IMR-90 (cell line): Measurements from ENCODE around the gene PHC2. TPM values are rescaled to one million over a fixed set of nuclear protein-coding genes. Genes with fewer than 3 reads are reported as not detected.
A peak's percentile ranks its signal among the peaks of the same experiment; 100 is the strongest.

Experiments used
- ATAC-seq: fragments of 200-7000 bp; cut with Tn5 transposase; 2 replicates; pipeline ENCODE4 v1.9.1; 2020; ENCODE audit warnings: low read depth, mild to moderate bottlenecking, moderate library complexity
- BruUV-seq: library from RNA; stranded (reverse); fragments of 400-500 nt; replicated peaks from 2 replicates; lab custom pipeline; 2021; lab: Mats Ljungman, UMichigan
- CTCF ChIA-PET: fragments of 300-600 bp; formaldehyde crosslinking; extraction: SDS; loops from one replicate; lab custom pipeline; 2021; ENCODE audit warnings: antibody characterized with exemption; lab: Yijun Ruan, JAX
- POLR2A ChIA-PET: fragments of 300-600 bp; sonication (Branson Sonifier 250); formaldehyde crosslinking; loops from one replicate; lab custom pipeline; 2022; ENCODE audit warnings: antibody characterized with exemption; ENCODE audit not compliant: unreplicated experiment; lab: Charles Lee
- DNase-seq: peaks from one replicate; pipeline ENCODE4 v3.0.0; 2013
- H2AFZ ChIP-seq: replicated peaks from 2 replicates; pipeline ENCODE3; 2013; ENCODE audit warnings: low read length, mild to moderate bottlenecking; ENCODE audit not compliant: poor library complexity
- H2AK5ac ChIP-seq: 2 replicates; pipeline ENCODE4 v1.6.1; 2013; ENCODE audit warnings: low read depth, low read length, inconsistent platforms
- H2AK9ac ChIP-seq: replicated peaks from 2 replicates; pipeline ENCODE3; 2013; ENCODE audit warnings: mild to moderate bottlenecking, low read depth, low read length, moderate library complexity; ENCODE audit not compliant: poor library complexity
- H2BK120ac ChIP-seq: 2 replicates; pipeline ENCODE4 v1.6.1; 2013; ENCODE audit warnings: low read depth, low read length, inconsistent platforms
- H2BK15ac ChIP-seq: 3 replicates; pipeline ENCODE4 v1.6.1; 2013; ENCODE audit warnings: low read depth, low read length, inconsistent platforms
- H2BK20ac ChIP-seq: 2 replicates; pipeline ENCODE4 v1.6.1; 2013; ENCODE audit warnings: low read depth, mild to moderate bottlenecking, inconsistent platforms, low read length, moderate library complexity
- H2BK5ac ChIP-seq: 2 replicates; pipeline ENCODE4 v1.6.1; 2013; ENCODE audit warnings: mild to moderate bottlenecking, low read depth, low read length, inconsistent platforms; ENCODE audit not compliant: poor library complexity, severe bottlenecking
- H3K14ac ChIP-seq: replicated peaks from 2 replicates; pipeline ENCODE4 v1.6.1; 2013; ENCODE audit warnings: low read depth, low read length, inconsistent platforms
- H3K18ac ChIP-seq: 2 replicates; pipeline ENCODE4 v1.6.1; 2013; ENCODE audit warnings: low read depth, low read length, control low read depth
- H3K23ac ChIP-seq: 2 replicates; pipeline ENCODE4 v1.6.1; 2013; ENCODE audit warnings: low read depth, low read length, inconsistent platforms
- H3K27ac ChIP-seq: 2 replicates; pipeline ENCODE4 v1.5.1; 2013; ENCODE audit warnings: mild to moderate bottlenecking, control low read depth, low read length; ENCODE audit not compliant: insufficient read depth
- H3K27me3 ChIP-seq: 2 replicates; pipeline ENCODE4 v1.6.1; 2013; ENCODE audit warnings: low read length; ENCODE audit not compliant: control insufficient read depth, insufficient read depth
- H3K36me3 ChIP-seq: 2 replicates; pipeline ENCODE4 v1.6.1; 2013; ENCODE audit warnings: low read length, mixed read lengths; ENCODE audit not compliant: control insufficient read depth, insufficient read depth
- H3K4ac ChIP-seq: 2 replicates; pipeline ENCODE4 v1.6.1; 2013; ENCODE audit warnings: low read depth, low read length, inconsistent platforms
- H3K4me1 ChIP-seq: 2 replicates; pipeline ENCODE4 v1.6.1; 2013; ENCODE audit warnings: low read length, mixed read lengths; ENCODE audit not compliant: control insufficient read depth, insufficient read depth
- H3K4me2 ChIP-seq: 2 replicates; pipeline ENCODE4 v1.6.1; 2013; ENCODE audit warnings: low read depth, mild to moderate bottlenecking, control low read depth, low read length, moderate library complexity
- H3K4me3 ChIP-seq: 2 replicates; pipeline ENCODE4 v1.5.1; 2013; ENCODE audit warnings: low read depth, mild to moderate bottlenecking, control low read depth, low read length, moderate library complexity; ENCODE audit not compliant: insufficient read depth
- H3K56ac ChIP-seq: 2 replicates; pipeline ENCODE4 v1.6.1; 2013; ENCODE audit warnings: low read length, inconsistent platforms; ENCODE audit not compliant: insufficient read depth; ENCODE audit errors: extremely low read depth
- H3K79me1 ChIP-seq, 2 experiments: 2 replicates each; pipeline ENCODE4 v1.6.1; 2013; ENCODE audit warnings: low read length in 2 of 2, inconsistent platforms in 1 of 2, low read depth in 1 of 2
- H3K9ac ChIP-seq: 2 replicates; pipeline ENCODE4 v1.6.1; 2013; ENCODE audit warnings: low read depth, low read length, control low read depth
- H3K9me1 ChIP-seq: 2 replicates; pipeline ENCODE4 v1.6.1; 2013; ENCODE audit warnings: low read length, inconsistent platforms; ENCODE audit not compliant: insufficient read depth
- H3K9me3 ChIP-seq: 2 replicates; pipeline ENCODE4 v1.6.1; 2013; ENCODE audit warnings: low read length; ENCODE audit not compliant: control insufficient read depth, insufficient read depth
- H4K20me1 ChIP-seq: 2 replicates; pipeline ENCODE4 v1.6.1; 2013; ENCODE audit warnings: low read length, inconsistent platforms; ENCODE audit not compliant: insufficient read depth
- H4K5ac ChIP-seq: 2 replicates; pipeline ENCODE4 v1.6.1; 2013; ENCODE audit warnings: mild to moderate bottlenecking, low read depth, low read length, control low read depth
- H4K8ac ChIP-seq, 2 experiments: 2 replicates each; pipeline ENCODE4 v1.6.1; 2013; ENCODE audit warnings: low read depth in 2 of 2, low read length in 2 of 2, control low read depth in 1 of 2, inconsistent platforms in 1 of 2
- H4K91ac ChIP-seq: 2 replicates; pipeline ENCODE4 v1.6.1; 2013; ENCODE audit warnings: low read depth, low read length, inconsistent platforms; ENCODE audit not compliant: insufficient read depth
- BHLHE40 ChIP-seq: fragments of 150-350 bp; IDR thresholded peaks from 2 replicates; pipeline ENCODE4 v1.6.1; 2016; ENCODE audit warnings: mild to moderate bottlenecking, low read depth, low read length
- CEBPB ChIP-seq: IDR thresholded peaks from 2 replicates; pipeline ENCODE4 v1.6.1; 2012; ENCODE audit warnings: low read depth, low read length, improper control_type of control experiment
- CHD1 ChIP-seq: IDR thresholded peaks from 2 replicates; pipeline ENCODE4 v1.6.1; 2012; ENCODE audit warnings: low read depth, low read length, improper control_type of control experiment
- CTCF ChIP-seq: conservative IDR thresholded peaks from 2 replicates; pipeline ENCODE4 v1.5.1; 2012; ENCODE audit warnings: mild to moderate bottlenecking, low read depth, low read length, improper control_type of control experiment
- ELK1 ChIP-seq: fragments of 150-350 bp; IDR thresholded peaks from 2 replicates; pipeline ENCODE4 v1.6.1; 2016; ENCODE audit warnings: low read depth, mild to moderate bottlenecking, low read length, moderate library complexity, borderline replicate concordance
- MAFK ChIP-seq: IDR thresholded peaks from 2 replicates; pipeline ENCODE4 v1.6.1; 2012; ENCODE audit warnings: low read depth, low read length, improper control_type of control experiment
- MAZ ChIP-seq: IDR thresholded peaks from 2 replicates; pipeline ENCODE4 v1.6.1; 2012; ENCODE audit warnings: low read depth, mild to moderate bottlenecking, low read length, improper control_type of control experiment, moderate library complexity, borderline replicate concordance
- NFE2L2 ChIP-seq: fragments of 150-350 bp; IDR thresholded peaks from 2 replicates; pipeline ENCODE4 v1.6.1; 2016; ENCODE audit warnings: low read depth, mild to moderate bottlenecking, low read length
- POLR2A ChIP-seq: IDR thresholded peaks from 2 replicates; pipeline ENCODE4 v1.6.1; 2012; ENCODE audit warnings: mild to moderate bottlenecking, low read depth, low read length
- RAD21 ChIP-seq: IDR thresholded peaks from 2 replicates; pipeline ENCODE4 v1.6.1; 2012; ENCODE audit warnings: low read length, improper control_type of control experiment
- RCOR1 ChIP-seq: IDR thresholded peaks from 2 replicates; pipeline ENCODE4 v1.6.1; 2012; ENCODE audit warnings: mild to moderate bottlenecking, low read length, improper control_type of control experiment; ENCODE audit not compliant: insufficient replicate concordance
- RFX5 ChIP-seq: IDR thresholded peaks from 2 replicates; pipeline ENCODE4 v1.8.0; 2012; ENCODE audit warnings: low read depth, mild to moderate bottlenecking, low read length, moderate library complexity
- SMC3 ChIP-seq: fragments of 150-350 bp; IDR thresholded peaks from 2 replicates; pipeline ENCODE4 v1.6.1; 2016; ENCODE audit warnings: low read depth, mild to moderate bottlenecking, antibody characterized with exemption, low read length, moderate library complexity
- USF2 ChIP-seq: fragments of 150-350 bp; IDR thresholded peaks from 2 replicates; pipeline ENCODE4 v1.6.1; 2017; ENCODE audit warnings: mild to moderate bottlenecking, antibody characterized with exemption, low read length, low read depth
- WGBS, 2 experiments: methylation state at CpG; one replicate each; pipeline versions ENCODE4 v1.1.5 to v1.1.7; 2013; ENCODE audit warnings: missing lambda C conversion rate in 2 of 2; ENCODE audit not compliant: insufficient read length in 1 of 2; ENCODE audit errors: extremely low coverage in 2 of 2; 5-methylcytosine and 5-hydroxymethylcytosine counted together
- dilution Hi-C: fragments of 300-500 bp; cut with HindIII; formaldehyde crosslinking; loops from one replicate; pipeline ENCODE4 v1.14.3; 2018; ENCODE audit warnings: low sequenced_read_pairs; ENCODE audit not compliant: unreplicated experiment
- in situ Hi-C: fragments of 300-500 bp; cut with MboI; formaldehyde crosslinking; loops from 3 replicates; pipeline ENCODE4 v1.14.3; 2019; ENCODE audit warnings: low sequenced_read_pairs, inconsistent platforms, mixed read lengths
- intact Hi-C: fragments of 100-400 bp; cut with micrococcal nuclease; formaldehyde crosslinking; loops from 2 replicates; pipeline ENCODE4 v1.10.0; 2022
- polyA plus RNA-seq, 3 experiments: library from polyadenylated mRNA; depleted of rRNA; stranded (reverse); fragments of >200 nt; gene quantifications; 2 replicates each; pipeline ENCODE4 v1.2.3, GENCODE V29; 2012; ENCODE audit warnings: low replicate concordance in 1 of 3
- total RNA-seq: library from RNA; depleted of rRNA; stranded (reverse); fragments of >200 nt; gene quantifications from 2 replicates; pipeline ENCODE4 v1.2.3, GENCODE V29; 2012

The PHC2 gene
- total and polyA plus RNA-seq, 2 of the 4 experiments (the other 2 are of a cell fraction): 46.4 to 98.1 TPM

- H4K5ac ChIP-seq: no peak overlapping the region
- in situ Hi-C loops: loop anchor here (5.0 to 10.0 kb wide), 3 partner anchors 69 to 316 kb away; no protein-coding TSS in a partner anchor
- TF ChIP-seq NFE2L2 (no peak), SMC3 (peak; percentile 78), MAFK (no peak), BHLHE40 (no peak), POLR2A (no peak), RCOR1 (no peak), CHD1 (no peak), CTCF (peak; percentile 77), RAD21 (peak; percentile 68), RFX5 (no peak), USF2 (no peak), CEBPB (no peak), MAZ (no peak), ELK1 (no peak)
Measured at GRCh38 chr1:33298623-33299277, 132.1 kb downstream of the PHC2 start.

More at GRCh38 chr1:33298623-33299277, 132.1 kb downstream of the PHC2 start:
- no peak overlapping the region for H4K91ac ChIP-seq
- DNase-seq: peak; percentile 52
- peak; percentile 91 for ATAC-seq
- no peak overlapping the region; the same call in 1 of the 2 replicates for H2BK120ac ChIP-seq
- no peak overlapping the region for H3K9ac ChIP-seq
- no peak overlapping the region for H3K4ac ChIP-seq
- H3K4me2 ChIP-seq: no peak overlapping the region
- no peak overlapping the region for H3K18ac ChIP-seq
- peaks cover 0 to 25% of the 10 kb centered on the region in 2 experiments; a peak in 2 of 4 replicates for H3K79me1 ChIP-seq
- dilution Hi-C loops (no loop called here), intact Hi-C loops (loop anchor here (1.0 to 5.0 kb wide), 3 partner anchors 49 to 81 kb away; no protein-coding TSS in a partner anchor)
- no peak overlapping the region for H3K14ac ChIP-seq
- peaks cover 10% of the 10 kb centered on the region; the same call in 1 of the 2 replicates for H4K20me1 ChIP-seq
- H2BK5ac ChIP-seq: no peak overlapping the region
- H2BK20ac ChIP-seq: no peak overlapping the region
- H3K36me3 ChIP-seq: peaks cover 25% of the 10 kb centered on the region
- H2AK5ac ChIP-seq: peak overlapping the region; percentile 39; the same call in 1 of the 2 replicates
- H3K27ac ChIP-seq: no peak overlapping the region
- peaks cover 7% of the 10 kb centered on the region for H3K4me1 ChIP-seq
- H2BK15ac ChIP-seq: peak overlapping the region; percentile 0; the same call in 1 of the 3 replicates
- H3K9me3 ChIP-seq: no peaks in the 10 kb centered on the region
- peak overlapping the region in 1 of 2 experiments; percentile 59; a peak in 1 of 4 replicates for H4K8ac ChIP-seq
- no peak overlapping the region for H3K23ac ChIP-seq
- ChIA-PET POLR2A (no interaction called here), CTCF (interaction anchor here (0.7 to 1.1 kb wide), 3 partner anchors 18 to 128 kb away, joined by 3 to 7 read pairs (median 3); no protein-coding TSS in a partner anchor)
- H3K56ac ChIP-seq: no peak overlapping the region
- H3K27me3 ChIP-seq: no peaks in the 10 kb centered on the region
- 57% methylated on average over 7 of the region's 18 CpGs; no CpG with 5 or more reads in 1 of the 2 experiments for WGBS, 2 experiments
- peak overlapping the region; percentile 89 for H2AK9ac ChIP-seq
- no peak overlapping the region for H3K4me3 ChIP-seq
- no TSS peak for BruUV-seq
- H2AFZ ChIP-seq: peak overlapping the region; percentile 79
- peaks cover 3% of the 10 kb centered on the region for H3K9me1 ChIP-seq
